ENCODE measurements around the gene EP300. TPM values are rescaled to one million over a fixed set of nuclear protein-coding genes. Genes with fewer than 3 reads are reported as not detected.
A peak's percentile ranks its signal among the peaks of the same experiment; 100 is the strongest.
"Not testable (repeated sequence)": the region's sequence is repeated elsewhere in the genome, so short reads cannot be mapped to it uniquely, and the experiment has no call there.

Gene EP300
- polyA plus RNA-seq, 1 experiment, result 13.0 TPM

GRCh38 chr22:41050883-41051282, 41.5 kb upstream of the EP300 start:
- peak; percentile 35 for TF ChIP-seq CTCF (IDR thresholded peaks at IDR 0.05; ENCODE audit: insufficient read depth, low read depth, low read length)
- Histone ChIP-seq H3K27me3 (ENCODE audit: control insufficient read depth, insufficient read depth, low read length) (no peaks in the 10 kb centered on the region), H3K36me3 (ENCODE audit: control insufficient read depth, insufficient read depth, low read length) (no peaks in the 10 kb centered on the region), H3K4me3 (ENCODE audit: low read depth, low read length) (no peak overlapping the region)
- CTCF ChIA-PET, result interaction anchor here (1.0 kb wide), 1 partner anchor 22 kb away, joined by 3 read pairs; no protein-coding TSS in a partner anchor
- no peak for DNase-seq (ENCODE audit: low read depth)
- POLR2A ChIA-PET, result no interaction called here

- no peak for TF ChIP-seq CTCF (IDR thresholded peaks at IDR 0.05; ENCODE audit: insufficient read depth, low read depth, low read length)
- no peak overlapping the region for H3K4me3 ChIP-seq (ENCODE audit: low read depth, low read length)
- ChIA-PET POLR2A (interaction anchor here (0.5 to 0.6 kb wide), 2 partner anchors 13 to 30 kb away, joined by 3 read pairs; no protein-coding TSS in a partner anchor), CTCF (no interaction called here)
- no peaks in the 10 kb centered on the region for H3K27me3 ChIP-seq (ENCODE audit: control insufficient read depth, insufficient read depth, low read length)
- DNase-seq (ENCODE audit: low read depth), result no peak
- H3K36me3 ChIP-seq (ENCODE audit: control insufficient read depth, insufficient read depth, low read length), result no peaks in the 10 kb centered on the region
Observed at GRCh38 chr22:41052661-41053490, 39.5 kb upstream of the EP300 start.

- Histone ChIP-seq H3K36me3 (ENCODE audit: control insufficient read depth, insufficient read depth, low read length) (no peaks in the 10 kb centered on the region), H3K4me3 (ENCODE audit: low read depth, low read length) (no peak overlapping the region), H3K27me3 (ENCODE audit: control insufficient read depth, insufficient read depth, low read length) (no peaks in the 10 kb centered on the region)
- ChIA-PET POLR2A (no interaction called here), CTCF (interaction anchor here (0.6 kb wide), 1 partner anchor 39 kb away, joined by 3 read pairs; no protein-coding TSS in a partner anchor)
- no peak for TF ChIP-seq CTCF (IDR thresholded peaks at IDR 0.05; ENCODE audit: insufficient read depth, low read depth, low read length)
- no peak for DNase-seq (ENCODE audit: low read depth)
Observed at GRCh38 chr22:41057076-41057475, 35.3 kb upstream of the EP300 start.

- POLR2A ChIA-PET, result no interaction called here
- TF ChIP-seq CTCF (IDR thresholded peaks at IDR 0.05; ENCODE audit: insufficient read depth, low read depth, low read length), result no peak
- DNase-seq (ENCODE audit: low read depth), result no peak
- H3K4me3 ChIP-seq (ENCODE audit: low read depth, low read length), result no peak overlapping the region
- H3K36me3 ChIP-seq (ENCODE audit: control insufficient read depth, insufficient read depth, low read length), result no peaks in the 10 kb centered on the region
- no peaks in the 10 kb centered on the region for H3K27me3 ChIP-seq (ENCODE audit: control insufficient read depth, insufficient read depth, low read length)
- CTCF ChIA-PET, result no interaction called here
Observed at GRCh38 chr22:41062146-41062545, 30.2 kb upstream of the EP300 start.

- DNase-seq (ENCODE audit: low read depth); H3K27me3 ChIP-seq (ENCODE audit: control insufficient read depth, insufficient read depth, low read length); CTCF ChIA-PET; H3K36me3 ChIP-seq (ENCODE audit: control insufficient read depth, insufficient read depth, low read length); POLR2A ChIA-PET; H3K4me3 ChIP-seq (ENCODE audit: low read depth, low read length): not testable (repeated sequence)
Observed at GRCh38 chr22:41064326-41064725, 28.1 kb upstream of the EP300 start.

GRCh38 chr22:41066341-41066740, 26.1 kb upstream of the EP300 start:
- H3K36me3 ChIP-seq (ENCODE audit: control insufficient read depth, insufficient read depth, low read length); H3K4me3 ChIP-seq (ENCODE audit: low read depth, low read length); POLR2A ChIA-PET; CTCF ChIA-PET; H3K27me3 ChIP-seq (ENCODE audit: control insufficient read depth, insufficient read depth, low read length); DNase-seq (ENCODE audit: low read depth): not testable (repeated sequence)

- H3K4me3 ChIP-seq (ENCODE audit: low read depth, low read length); H3K27me3 ChIP-seq (ENCODE audit: control insufficient read depth, insufficient read depth, low read length); H3K36me3 ChIP-seq (ENCODE audit: control insufficient read depth, insufficient read depth, low read length); DNase-seq (ENCODE audit: low read depth); POLR2A ChIA-PET: not testable (repeated sequence)
- CTCF ChIA-PET, result interaction anchor here (1.0 kb wide), 1 partner anchor 12 kb away, joined by 3 read pairs; no protein-coding TSS in a partner anchor
Observed at GRCh38 chr22:41067968-41068367, 24.4 kb upstream of the EP300 start.
